ENCODE results near the gene MYL5. TPM values are rescaled to one million over a fixed set of nuclear protein-coding genes. Genes with fewer than 3 reads are reported as not detected.

Gene MYL5
- total RNA-seq, 1 donor from 2014 or later = 17.5 TPM

- FAIRE-seq = no peak
- H2AFZ ChIP-seq (ENCODE audit: low read depth, low read length) = no peak overlapping the region
- H3K4me3 Mint-ChIP-seq (ENCODE audit: unreplicated experiment) = no peak overlapping the region
- TF ChIP-seq CTCF (IDR thresholded peaks at IDR 0.05; ENCODE audit: insufficient read depth, low read depth, low read length) (no peak), EZH2 (IDR thresholded peaks at IDR 0.05; ENCODE audit: insufficient read depth, low read length) (no peak)
- no peak overlapping the region for H3K4me2 ChIP-seq (ENCODE audit: low read length)
- no peaks in the 10 kb centered on the region for H4K20me1 ChIP-seq (ENCODE audit: insufficient read depth, low read length)
- no peak overlapping the region for H3K4me3 ChIP-seq (ENCODE audit: insufficient read depth, low read depth, low read length)
- peaks cover 27% of the 10 kb centered on the region for H3K27me3 Mint-ChIP-seq (ENCODE audit: low read depth, unreplicated experiment)
- H3K4me1 Mint-ChIP-seq (ENCODE audit: low read depth, unreplicated experiment) = no peaks in the 10 kb centered on the region
- no peak overlapping the region for H3K9ac ChIP-seq (ENCODE audit: low read length)
- DNase-seq (ENCODE audit: low read depth) = no peak
- no peaks in the 10 kb centered on the region for H3K27me3 ChIP-seq (ENCODE audit: insufficient read depth, low read length)
- H3K36me3 Mint-ChIP-seq (ENCODE audit: low read depth, unreplicated experiment) = no peaks in the 10 kb centered on the region
- no peaks in the 10 kb centered on the region for H3K79me2 ChIP-seq (ENCODE audit: insufficient read depth, low read length)
- H3K4me1 ChIP-seq (ENCODE audit: insufficient read depth, low read length) = no peaks in the 10 kb centered on the region
- H3K36me3 ChIP-seq (ENCODE audit: insufficient read depth, low read length) = no peaks in the 10 kb centered on the region
- H3K27ac ChIP-seq (ENCODE audit: low read depth, low read length) = no peak overlapping the region
- peaks cover 21% of the 10 kb centered on the region for H3K9me3 Mint-ChIP-seq (ENCODE audit: unreplicated experiment)
- H3K27ac Mint-ChIP-seq (ENCODE audit: unreplicated experiment) = no peak overlapping the region
- peaks cover 20% of the 10 kb centered on the region for H3K9me3 ChIP-seq (ENCODE audit: insufficient read depth, low read depth, low read length)
Observed at GRCh38 chr4:630656-631055, 43.7 kb upstream of the MYL5 start.

- Histone ChIP-seq H3K79me2 (ENCODE audit: insufficient read depth, low read length) (no peaks in the 10 kb centered on the region), H3K9me3 (ENCODE audit: insufficient read depth, low read depth, low read length) (peaks cover 20% of the 10 kb centered on the region), H3K4me3 (ENCODE audit: insufficient read depth, low read depth, low read length) (no peak overlapping the region), H3K9ac (ENCODE audit: low read length) (no peak overlapping the region), H4K20me1 (ENCODE audit: insufficient read depth, low read length) (no peaks in the 10 kb centered on the region), H3K36me3 (ENCODE audit: insufficient read depth, low read length) (no peaks in the 10 kb centered on the region), H3K4me2 (ENCODE audit: low read length) (no peak overlapping the region), H2AFZ (ENCODE audit: low read depth, low read length) (no peak overlapping the region), H3K27ac (ENCODE audit: low read depth, low read length) (no peak overlapping the region), H3K4me1 (ENCODE audit: insufficient read depth, low read length) (no peaks in the 10 kb centered on the region), H3K27me3 (ENCODE audit: insufficient read depth, low read length) (no peaks in the 10 kb centered on the region)
- peaks cover 34% of the 10 kb centered on the region for H3K27me3 Mint-ChIP-seq (ENCODE audit: low read depth, unreplicated experiment)
- TF ChIP-seq EZH2 (IDR thresholded peaks at IDR 0.05; ENCODE audit: insufficient read depth, low read length) (no peak), CTCF (IDR thresholded peaks at IDR 0.05; ENCODE audit: insufficient read depth, low read depth, low read length) (no peak)
- peaks cover 21% of the 10 kb centered on the region for H3K9me3 Mint-ChIP-seq (ENCODE audit: unreplicated experiment)
- no peak overlapping the region for H3K4me3 Mint-ChIP-seq (ENCODE audit: unreplicated experiment)
- H3K27ac Mint-ChIP-seq (ENCODE audit: unreplicated experiment) = no peak overlapping the region
- FAIRE-seq (no peak), DNase-seq (ENCODE audit: low read depth) (no peak)
- no peaks in the 10 kb centered on the region for H3K4me1 Mint-ChIP-seq (ENCODE audit: low read depth, unreplicated experiment)
- H3K36me3 Mint-ChIP-seq (ENCODE audit: low read depth, unreplicated experiment) = no peaks in the 10 kb centered on the region
Observed at GRCh38 chr4:632196-632790, 42.0 kb upstream of the MYL5 start.

GRCh38 chr4:632926-633325 lies 41.4 kb upstream of the MYL5 start:
- TF ChIP-seq EZH2 (IDR thresholded peaks at IDR 0.05; ENCODE audit: insufficient read depth, low read length) (no peak), CTCF (IDR thresholded peaks at IDR 0.05; ENCODE audit: insufficient read depth, low read depth, low read length) (no peak)
- H3K27me3 Mint-ChIP-seq (ENCODE audit: low read depth, unreplicated experiment) = peaks cover 37% of the 10 kb centered on the region
- FAIRE-seq (no peak), DNase-seq (ENCODE audit: low read depth) (no peak)
- no peak overlapping the region for H3K9ac ChIP-seq (ENCODE audit: low read length)
- H3K27ac Mint-ChIP-seq (ENCODE audit: unreplicated experiment) = peak overlapping the region; percentile 66
- no peak overlapping the region for H3K4me3 ChIP-seq (ENCODE audit: insufficient read depth, low read depth, low read length)
- H2AFZ ChIP-seq (ENCODE audit: low read depth, low read length) = no peak overlapping the region
- no peak overlapping the region for H3K27ac ChIP-seq (ENCODE audit: low read depth, low read length)
- no peaks in the 10 kb centered on the region for H3K4me1 ChIP-seq (ENCODE audit: insufficient read depth, low read length)
- H3K4me1 Mint-ChIP-seq (ENCODE audit: low read depth, unreplicated experiment) = no peaks in the 10 kb centered on the region
- no peaks in the 10 kb centered on the region for H4K20me1 ChIP-seq (ENCODE audit: insufficient read depth, low read length)
- H3K4me3 Mint-ChIP-seq (ENCODE audit: unreplicated experiment) = no peak overlapping the region
- H3K9me3 ChIP-seq (ENCODE audit: insufficient read depth, low read depth, low read length) = peaks cover 20% of the 10 kb centered on the region
- H3K9me3 Mint-ChIP-seq (ENCODE audit: unreplicated experiment) = peaks cover 21% of the 10 kb centered on the region
- no peaks in the 10 kb centered on the region for H3K36me3 Mint-ChIP-seq (ENCODE audit: low read depth, unreplicated experiment)
- no peaks in the 10 kb centered on the region for H3K36me3 ChIP-seq (ENCODE audit: insufficient read depth, low read length)
- no peak overlapping the region for H3K4me2 ChIP-seq (ENCODE audit: low read length)
- H3K79me2 ChIP-seq (ENCODE audit: insufficient read depth, low read length) = no peaks in the 10 kb centered on the region
- peaks cover under 1% of the 10 kb centered on the region for H3K27me3 ChIP-seq (ENCODE audit: insufficient read depth, low read length)
